Memory B cell (primary cell): ENCODE measurements around the gene TMEM17.
"Not testable (repeated sequence)": the region's sequence is repeated elsewhere in the genome, so short reads cannot be mapped to it uniquely, and the experiment has no call there.

Experiments used
- ATAC-seq: fragments of 150-1000 bp; cut with Tn5 transposase; 2 replicates; pipeline ENCODE4 v1.10.0; 2021; ENCODE audit warnings: low read depth, mild to moderate bottlenecking, moderate library complexity
- DNase-seq, 2 donors: peaks; one replicate each; pipeline ENCODE4 v3.0.0; 2022; ENCODE audit warnings: low spot score in 2 of 2
- H3K27ac Mint-ChIP-seq: one replicate; pipeline ENCODE4 v1.8.0; 2022; ENCODE audit warnings: mild to moderate bottlenecking, moderate library complexity, mixed read lengths
- H3K27me3 Mint-ChIP-seq: one replicate; pipeline ENCODE4 v1.8.0; 2022; ENCODE audit warnings: mixed read lengths
- H3K36me3 Mint-ChIP-seq: one replicate; pipeline ENCODE4 v1.8.0; 2022; ENCODE audit warnings: mild to moderate bottlenecking, mixed read lengths
- H3K4me1 Mint-ChIP-seq: one replicate; pipeline ENCODE4 v1.8.0; 2022; ENCODE audit warnings: mixed read lengths
- H3K4me3 Mint-ChIP-seq: one replicate; pipeline ENCODE4 v1.8.0; 2022; ENCODE audit warnings: mild to moderate bottlenecking, moderate library complexity, mixed read lengths
- H3K9me3 Mint-ChIP-seq: one replicate; pipeline ENCODE4 v1.8.0; 2022; ENCODE audit warnings: mixed read lengths

Gene TMEM17

GRCh38 chr2:62505750-62506420 lies at the start of gene TMEM17:
Gene TMEM17 (minus strand): TSS chr2:62506195. CDS start chr2:62506129, 66 bp downstream.
- peaks cover 5% of the 10 kb centered on the region for H3K27me3 Mint-ChIP-seq
- peak; percentile 81 for ATAC-seq
- H3K4me3 Mint-ChIP-seq = peak within 1 kb of the TSS; percentile 81
- peaks cover 8% of the 10 kb centered on the region for H3K4me1 Mint-ChIP-seq
- H3K9me3 Mint-ChIP-seq = no peaks in the 10 kb centered on the region
- H3K36me3 Mint-ChIP-seq = no peaks in the 10 kb centered on the region
- no peak within 1 kb of the TSS for H3K27ac Mint-ChIP-seq
- peak; percentile 7 to 31 for DNase-seq

DNA sequence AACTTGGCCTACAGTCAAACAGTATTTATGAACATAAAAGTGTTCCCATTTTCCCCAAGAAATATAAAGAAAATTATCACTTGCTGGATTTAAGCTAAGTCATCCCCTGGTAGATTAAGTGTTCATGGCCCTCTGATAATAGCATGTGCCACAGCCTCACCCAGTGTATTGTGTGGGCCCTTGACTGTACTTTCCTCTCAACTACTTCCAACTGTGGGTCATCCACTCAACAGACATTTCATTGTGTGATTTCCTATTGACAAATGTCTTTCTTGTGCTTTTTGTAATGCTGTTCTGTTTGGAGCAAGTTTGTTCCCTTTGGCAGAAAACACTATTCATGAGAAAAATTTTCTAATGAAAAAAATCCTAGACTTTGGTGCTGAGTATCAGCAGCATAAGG lies 48.4 kb upstream of the TMEM17 start:
- peaks cover 2% of the 10 kb centered on the region for H3K9me3 Mint-ChIP-seq
- H3K27ac Mint-ChIP-seq = no peak overlapping the region
- H3K4me3 Mint-ChIP-seq = no peak overlapping the region
- H3K4me1 Mint-ChIP-seq = no peaks in the 10 kb centered on the region
- no peaks in the 10 kb centered on the region for H3K36me3 Mint-ChIP-seq
- DNase-seq (no peak), ATAC-seq (no peak)
- peaks cover 10% of the 10 kb centered on the region for H3K27me3 Mint-ChIP-seq

DNA sequence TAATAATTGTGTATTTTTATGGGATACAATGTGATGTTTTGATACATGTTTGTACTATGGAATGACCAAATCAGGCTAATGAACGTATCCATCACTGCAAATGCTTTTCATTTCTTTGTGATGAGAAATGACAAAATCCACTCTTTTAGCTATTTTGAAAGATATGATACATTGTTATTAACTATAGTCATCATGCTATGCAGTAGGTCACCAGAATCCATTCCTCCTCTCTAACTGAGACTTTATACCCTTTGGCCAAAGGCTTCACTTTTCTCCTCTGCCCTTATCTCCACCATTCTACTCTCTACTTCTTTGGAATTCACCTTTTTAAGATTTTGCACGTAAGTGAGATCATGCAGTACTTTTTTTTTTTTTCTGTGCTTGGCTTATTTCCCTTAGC lies 44.5 kb upstream of the TMEM17 start:
- ATAC-seq (no peak), DNase-seq (no peak)
- H3K27me3 Mint-ChIP-seq = peaks cover 7% of the 10 kb centered on the region
- no peaks in the 10 kb centered on the region for H3K36me3 Mint-ChIP-seq
- H3K4me1 Mint-ChIP-seq = no peaks in the 10 kb centered on the region
- H3K4me3 Mint-ChIP-seq = no peak overlapping the region
- no peaks in the 10 kb centered on the region for H3K9me3 Mint-ChIP-seq
- no peak overlapping the region for H3K27ac Mint-ChIP-seq

GRCh38 chr2:62547854-62548253 lies 41.9 kb upstream of the TMEM17 start:
- no peaks in the 10 kb centered on the region for H3K4me1 Mint-ChIP-seq
- ATAC-seq = no peak
- no peaks in the 10 kb centered on the region for H3K36me3 Mint-ChIP-seq
- no peak overlapping the region for H3K4me3 Mint-ChIP-seq
- H3K9me3 Mint-ChIP-seq = no peaks in the 10 kb centered on the region
- no peak overlapping the region for H3K27ac Mint-ChIP-seq
- no peak for DNase-seq
- peaks cover 2% of the 10 kb centered on the region for H3K27me3 Mint-ChIP-seq

DNA sequence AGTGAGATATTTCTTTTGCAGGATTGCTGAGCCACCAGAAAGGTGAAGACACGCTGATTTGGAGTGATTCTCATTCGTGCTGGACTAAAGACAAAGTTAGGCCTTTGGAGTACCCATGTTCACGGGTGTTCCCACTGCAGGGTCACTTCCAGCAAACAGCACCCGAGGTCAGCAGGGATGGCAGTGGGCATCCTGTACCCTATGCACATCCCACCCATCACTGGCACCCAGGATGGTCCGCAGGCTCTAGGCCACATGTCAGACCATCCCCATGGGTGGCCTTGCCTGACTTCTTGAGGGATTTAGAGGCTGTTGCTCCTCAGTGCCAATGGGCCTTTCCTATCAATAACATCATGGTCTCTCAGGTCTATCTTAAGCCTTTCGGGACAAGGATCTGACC lies 39.3 kb upstream of the TMEM17 start:
- H3K36me3 Mint-ChIP-seq = no peaks in the 10 kb centered on the region
- H3K9me3 Mint-ChIP-seq = no peaks in the 10 kb centered on the region
- no peak for ATAC-seq
- DNase-seq = no peak
- H3K4me1 Mint-ChIP-seq = no peaks in the 10 kb centered on the region
- no peaks in the 10 kb centered on the region for H3K27me3 Mint-ChIP-seq
- no peak overlapping the region for H3K4me3 Mint-ChIP-seq
- H3K27ac Mint-ChIP-seq = no peak overlapping the region

DNA sequence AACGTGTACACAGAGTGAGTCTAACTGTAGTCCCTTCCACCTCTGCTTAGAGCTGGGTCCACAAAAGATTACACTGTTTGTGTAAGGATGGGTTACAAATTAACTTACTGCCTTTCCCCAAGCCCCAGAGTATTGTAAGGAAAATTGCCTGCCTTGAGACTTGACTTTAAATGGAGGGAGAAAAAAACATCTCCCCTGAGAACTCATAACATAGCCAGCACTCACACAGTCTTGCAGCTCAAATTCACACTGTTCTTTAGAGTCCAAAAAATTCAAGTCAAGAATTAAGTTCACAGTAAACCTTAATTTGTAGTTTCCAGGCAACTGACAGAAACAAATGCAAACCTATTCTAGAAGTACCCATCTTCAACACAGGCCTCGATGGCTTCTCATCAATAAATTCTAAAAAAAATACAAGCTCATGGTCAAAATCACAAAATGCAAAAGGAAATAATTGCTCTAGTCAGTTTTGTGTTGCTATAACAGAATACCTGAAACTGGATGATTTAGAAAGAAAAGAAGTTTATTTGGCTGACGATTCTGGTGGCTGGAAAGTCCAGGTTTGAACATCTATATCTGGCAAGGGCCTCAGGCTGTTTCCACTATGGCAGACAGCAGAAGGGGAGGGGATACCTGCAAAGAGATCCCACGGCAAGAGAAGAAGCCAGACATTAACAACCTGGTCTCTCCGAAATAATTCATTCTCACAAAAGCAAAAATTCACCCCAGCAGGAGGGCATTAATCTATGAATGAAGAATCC lies 34.6 kb upstream of the TMEM17 start:
- H3K4me3 Mint-ChIP-seq = no peak overlapping the region
- H3K27ac Mint-ChIP-seq = no peak overlapping the region
- DNase-seq = no peak
- peaks cover 3% of the 10 kb centered on the region for H3K9me3 Mint-ChIP-seq
- H3K27me3 Mint-ChIP-seq = peaks cover 16% of the 10 kb centered on the region
- ATAC-seq = no peak
- peaks cover 2% of the 10 kb centered on the region for H3K4me1 Mint-ChIP-seq
- peaks cover 6% of the 10 kb centered on the region for H3K36me3 Mint-ChIP-seq

- H3K4me1 Mint-ChIP-seq = peaks cover 2% of the 10 kb centered on the region
- H3K4me3 Mint-ChIP-seq = no peak overlapping the region
- ATAC-seq (no peak), DNase-seq (no peak)
- H3K9me3 Mint-ChIP-seq = peaks cover 4% of the 10 kb centered on the region
- H3K27me3 Mint-ChIP-seq = peaks cover 19% of the 10 kb centered on the region
- peaks cover 8% of the 10 kb centered on the region for H3K36me3 Mint-ChIP-seq
- no peak overlapping the region for H3K27ac Mint-ChIP-seq
These were observed 33.8 kb upstream of the TMEM17 start for GRCh38 chr2:62539606-62540407.

DNA sequence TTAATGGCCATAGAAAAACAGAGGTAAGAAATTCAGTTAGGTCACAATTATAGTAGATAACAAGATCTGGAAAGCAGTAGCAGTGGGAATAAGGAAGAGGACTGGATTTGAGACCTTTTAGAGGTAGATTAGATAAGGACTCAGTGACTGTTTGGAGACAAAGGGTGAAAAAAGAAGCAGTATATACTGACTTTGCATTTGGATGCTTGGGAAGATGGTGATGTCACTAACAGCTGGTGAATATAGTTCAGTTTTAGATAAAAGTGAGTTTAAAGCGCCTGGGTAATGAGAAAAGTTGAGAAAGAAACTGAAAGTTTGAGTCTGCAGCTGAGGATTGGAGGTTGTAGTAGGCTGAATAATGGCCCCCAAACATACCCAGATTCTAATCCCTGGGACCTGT lies 32.8 kb upstream of the TMEM17 start:
- no peak for DNase-seq
- Mint-ChIP-seq H3K27me3 (peaks cover 21% of the 10 kb centered on the region), H3K4me3 (no peak overlapping the region), H3K36me3 (peaks cover 11% of the 10 kb centered on the region), H3K9me3 (peaks cover 10% of the 10 kb centered on the region), H3K4me1 (peaks cover 2% of the 10 kb centered on the region), H3K27ac (no peak overlapping the region)
- no peak for ATAC-seq

DNA sequence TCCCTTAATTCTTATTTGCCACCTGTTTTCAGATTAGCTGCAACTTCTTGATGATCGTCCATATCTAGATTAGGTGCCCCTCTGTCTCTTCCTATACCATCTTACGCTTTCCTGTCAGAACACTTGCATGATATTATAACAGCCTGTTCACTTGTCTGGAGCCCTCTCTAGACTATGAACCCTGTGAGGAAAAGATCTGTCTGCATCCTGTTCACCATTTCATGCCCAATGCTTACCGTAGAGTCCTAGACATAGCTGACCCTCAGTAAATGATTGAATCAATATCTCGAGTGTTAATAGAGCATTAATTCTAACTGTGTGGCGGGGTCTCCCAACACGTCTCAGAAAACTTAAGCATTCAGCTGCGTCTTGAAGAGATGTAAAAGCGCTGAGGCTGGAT lies 31.8 kb upstream of the TMEM17 start:
- Mint-ChIP-seq H3K9me3 (peaks cover 12% of the 10 kb centered on the region), H3K36me3 (peaks cover 11% of the 10 kb centered on the region), H3K4me3 (no peak overlapping the region), H3K4me1 (peaks cover 2% of the 10 kb centered on the region), H3K27ac (no peak overlapping the region), H3K27me3 (peaks cover 21% of the 10 kb centered on the region)
- DNase-seq (no peak), ATAC-seq (no peak)

DNA sequence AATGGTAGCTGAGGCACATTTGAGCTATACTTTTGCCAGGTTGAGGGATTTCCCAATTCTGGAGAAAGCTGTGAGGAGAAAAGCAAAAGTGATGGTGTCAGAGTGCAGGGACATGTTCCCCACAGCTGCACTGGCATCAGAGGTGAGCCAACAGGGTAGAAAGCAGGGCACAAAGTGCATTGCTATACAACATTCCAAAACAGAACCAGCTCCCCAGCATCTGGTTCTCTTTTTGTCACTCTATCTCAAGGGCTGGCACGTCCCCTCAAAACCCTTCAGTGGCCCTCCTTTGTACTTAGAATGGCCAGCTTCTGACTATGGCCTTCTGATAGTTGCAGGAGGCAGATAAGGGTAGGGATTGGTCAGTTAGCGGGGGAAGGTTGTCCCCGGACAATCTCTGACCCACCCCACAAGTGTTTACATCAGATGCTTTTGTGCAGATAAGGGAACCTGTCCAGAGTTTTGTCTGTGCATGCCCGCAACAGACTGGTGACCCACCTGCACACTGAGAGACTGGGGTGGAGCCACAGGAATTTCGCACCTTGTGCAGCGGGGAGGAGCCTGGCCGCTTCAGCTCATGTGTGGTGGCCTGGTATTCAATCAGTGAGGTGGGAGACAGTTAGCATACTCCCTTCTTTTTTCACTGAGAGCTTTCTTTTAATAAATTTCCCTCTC lies 31.0 kb upstream of the TMEM17 start:
- H3K4me1 Mint-ChIP-seq = peaks cover 2% of the 10 kb centered on the region
- H3K27ac Mint-ChIP-seq = no peak overlapping the region
- no peak for DNase-seq
- peaks cover 25% of the 10 kb centered on the region for H3K27me3 Mint-ChIP-seq
- peaks cover 12% of the 10 kb centered on the region for H3K9me3 Mint-ChIP-seq
- H3K36me3 Mint-ChIP-seq = peaks cover 11% of the 10 kb centered on the region
- no peak for ATAC-seq
- H3K4me3 Mint-ChIP-seq = no peak overlapping the region

- Mint-ChIP-seq H3K9me3 (peaks cover 12% of the 10 kb centered on the region), H3K27me3 (peaks cover 25% of the 10 kb centered on the region), H3K36me3 (peaks cover 11% of the 10 kb centered on the region)
- H3K4me3 Mint-ChIP-seq, DNase-seq, ATAC-seq, H3K27ac Mint-ChIP-seq, H3K4me1 Mint-ChIP-seq: not testable (repeated sequence)
These were observed 29.5 kb upstream of the TMEM17 start for GRCh38 chr2:62535521-62535920.

DNA sequence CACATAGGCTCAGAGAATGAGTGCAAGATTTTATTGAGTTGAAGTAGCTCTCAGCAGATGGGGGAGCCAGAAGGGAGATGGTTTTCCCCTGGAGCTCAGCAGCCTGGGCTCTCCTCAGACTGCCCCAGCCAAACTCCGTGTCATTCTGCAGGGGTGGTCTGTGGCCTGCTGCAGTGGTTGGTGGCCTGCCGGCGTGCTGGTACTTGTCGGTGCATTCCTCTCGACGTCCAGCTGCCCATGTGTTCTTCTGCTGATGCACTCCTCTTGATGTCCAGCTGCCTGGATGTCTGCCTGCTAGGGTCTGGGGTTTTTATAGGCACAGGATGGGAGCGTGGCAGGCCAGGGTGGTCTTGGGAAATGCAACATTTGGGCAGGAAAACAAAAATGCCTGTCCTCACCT lies 25.6 kb upstream of the TMEM17 start:
- Mint-ChIP-seq H3K27ac (no peak overlapping the region), H3K4me3 (no peak overlapping the region), H3K9me3 (peaks cover 11% of the 10 kb centered on the region), H3K4me1 (no peaks in the 10 kb centered on the region), H3K27me3 (peaks cover 16% of the 10 kb centered on the region), H3K36me3 (peaks cover 8% of the 10 kb centered on the region)
- ATAC-seq = no peak
- DNase-seq = no peak

DNA sequence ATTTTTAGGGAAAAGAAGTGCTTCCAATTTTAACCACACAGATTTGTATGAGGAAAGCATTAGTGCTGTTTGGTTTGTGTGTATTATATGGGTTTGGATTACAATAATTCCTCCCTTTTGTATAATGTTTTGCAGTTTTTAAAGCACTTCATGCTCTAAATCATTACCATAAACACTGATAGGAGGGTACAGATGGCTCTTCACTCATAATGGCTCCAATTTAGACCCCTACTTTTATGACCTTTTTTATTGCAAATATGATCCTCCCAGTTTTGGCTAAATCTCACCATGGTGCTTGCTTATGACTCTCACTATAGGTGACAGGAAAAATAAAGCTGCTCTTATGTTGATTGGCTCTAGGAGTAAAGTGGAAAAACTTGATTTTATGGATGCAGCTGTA lies 23.8 kb upstream of the TMEM17 start:
- no peak for ATAC-seq
- H3K9me3 Mint-ChIP-seq = peaks cover 7% of the 10 kb centered on the region
- H3K36me3 Mint-ChIP-seq = peaks cover 2% of the 10 kb centered on the region

More for the DNA sequence above, 23.8 kb upstream of the TMEM17 start:
- no peak overlapping the region for H3K4me3 Mint-ChIP-seq
- no peak for DNase-seq
- peaks cover 13% of the 10 kb centered on the region for H3K27me3 Mint-ChIP-seq
- no peaks in the 10 kb centered on the region for H3K4me1 Mint-ChIP-seq
- H3K27ac Mint-ChIP-seq = no peak overlapping the region
